ENCODE data around the gene DIP2C.

The DIP2C gene

DNA sequence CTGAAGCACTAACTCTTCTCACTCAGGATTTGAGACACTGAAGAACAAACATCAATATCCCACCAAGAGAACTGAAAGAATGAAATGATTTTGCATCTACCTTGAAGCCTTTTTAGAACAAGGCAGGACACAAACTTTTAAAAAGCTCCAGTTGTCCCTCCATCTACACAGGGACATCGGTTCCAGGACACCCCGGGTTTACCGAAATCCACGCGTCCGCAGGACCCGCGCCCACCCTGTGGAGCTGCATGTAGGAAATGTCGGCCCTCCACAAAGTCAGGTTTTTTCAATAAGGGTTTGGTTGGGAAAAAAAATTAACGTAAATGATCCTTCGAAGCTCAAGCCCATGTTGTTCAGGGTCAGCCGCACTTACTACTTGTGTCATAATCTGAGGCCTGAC lies 94.0 kb downstream of the DIP2C start:
- DNase-seq, result peak in 1 of 2 donors; percentile 25
- Histone ChIP-seq H3K27ac (peak overlapping the region in 1 of 2 donors; percentile 9), H3K4me1 (peaks cover 0 to 40% (median 26%) of the 10 kb centered on the region in 4 donors), H3K27me3 (no peaks in the 10 kb centered on the region), H3K36me3 (no peaks in the 10 kb centered on the region), H3K4me3 (no peak overlapping the region), H3K9me3 (no peaks in the 10 kb centered on the region)
- no peak for TF ChIP-seq CTCF (IDR thresholded peaks at IDR 0.05)
- intact Hi-C loops (cut with DNase I; ENCODE audit: low total_unique reads), result loop anchor here (10.0 kb wide), 1 partner anchor 89 kb away; the partner anchor contains the start of gene DIP2C

DNA sequence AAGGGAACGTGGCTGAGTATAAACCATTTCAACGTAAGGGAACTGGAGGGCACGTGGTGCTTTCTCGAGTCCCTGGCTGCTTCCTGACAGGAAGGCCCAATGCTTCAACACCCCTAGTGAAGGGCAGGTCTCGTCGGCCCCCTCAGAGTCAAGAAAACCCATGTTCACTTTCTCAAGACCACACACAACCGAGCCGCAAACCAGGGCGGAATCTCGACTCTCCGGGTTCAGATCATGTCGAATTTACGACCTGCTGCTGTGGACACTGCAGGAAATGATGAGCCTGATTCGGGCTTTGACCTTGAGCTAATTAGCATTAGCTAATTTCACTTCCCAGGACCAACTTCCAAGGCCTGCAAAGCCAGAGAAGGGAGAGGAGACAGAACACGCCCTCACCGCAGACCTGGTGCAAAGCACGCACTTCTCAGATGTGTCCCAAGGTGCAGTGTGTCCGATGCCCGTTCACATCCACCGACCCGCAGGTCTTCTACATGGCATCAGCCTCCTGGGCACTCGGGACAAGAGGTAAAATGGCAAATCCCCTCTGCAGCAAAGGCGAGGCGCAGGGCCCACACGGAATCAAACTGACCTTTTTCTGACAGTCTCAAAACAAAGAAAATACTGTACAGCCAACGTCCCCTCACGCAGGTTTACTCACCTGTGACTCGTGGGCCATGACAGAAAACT lies 94.7 kb downstream of the DIP2C start:
- no peaks in the 10 kb centered on the region for H3K9me3 ChIP-seq
- peak in 1 of 2 donors; percentile 63 for DNase-seq
- peaks cover 0 to 33% (median 19%) of the 10 kb centered on the region in 4 donors for H3K4me1 ChIP-seq
- peak overlapping the region in 1 of 2 donors; percentile 9 for H3K27ac ChIP-seq
- no peak overlapping the region for H3K4me3 ChIP-seq
- intact Hi-C loops (cut with DNase I; ENCODE audit: low total_unique reads), result loop anchor here (10.0 kb wide), 1 partner anchor 90 kb away; the partner anchor contains the start of gene DIP2C
- no peak for TF ChIP-seq CTCF (IDR thresholded peaks at IDR 0.05)
- no peaks in the 10 kb centered on the region for H3K36me3 ChIP-seq
- H3K27me3 ChIP-seq, result no peaks in the 10 kb centered on the region

DNA sequence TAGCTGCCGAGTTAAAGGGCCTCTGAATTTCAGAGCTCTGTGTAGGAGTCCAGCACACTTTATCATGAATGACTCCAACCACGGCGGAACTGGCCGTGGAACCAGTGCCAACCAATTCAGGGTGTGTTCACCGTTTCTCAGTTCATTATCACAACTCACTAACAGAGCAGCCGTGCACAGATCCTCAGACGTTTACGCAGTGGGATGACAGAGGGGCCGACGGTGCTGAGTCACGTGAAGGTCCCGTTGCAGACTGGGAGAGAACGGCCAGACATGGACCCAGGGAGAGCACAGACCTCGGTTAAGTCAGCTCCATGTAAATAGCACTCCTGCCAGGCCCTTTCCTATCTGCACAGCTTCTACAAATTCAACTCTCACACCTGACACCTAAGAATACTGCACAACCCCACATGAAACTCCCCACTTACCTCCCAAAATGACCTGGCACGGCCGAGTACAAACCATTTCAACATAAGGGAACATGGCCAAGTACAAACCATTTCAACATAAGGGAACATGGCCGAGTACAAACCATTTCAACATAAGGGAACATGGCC lies 95.5 kb downstream of the DIP2C start:
- Histone ChIP-seq H3K9me3 (no peaks in the 10 kb centered on the region), H3K36me3 (no peaks in the 10 kb centered on the region), H3K27ac (no peak overlapping the region), H3K4me1 (peaks cover 0 to 27% (median 14%) of the 10 kb centered on the region in 4 donors), H3K4me3 (no peak overlapping the region), H3K27me3 (no peaks in the 10 kb centered on the region)
- intact Hi-C loops (cut with DNase I; ENCODE audit: low total_unique reads), result loop anchor here (10.0 kb wide), 1 partner anchor 91 kb away; the partner anchor contains the start of gene DIP2C
- no peak for TF ChIP-seq CTCF (IDR thresholded peaks at IDR 0.05)
- DNase-seq, result peak in 1 of 2 donors; percentile 65

DNA sequence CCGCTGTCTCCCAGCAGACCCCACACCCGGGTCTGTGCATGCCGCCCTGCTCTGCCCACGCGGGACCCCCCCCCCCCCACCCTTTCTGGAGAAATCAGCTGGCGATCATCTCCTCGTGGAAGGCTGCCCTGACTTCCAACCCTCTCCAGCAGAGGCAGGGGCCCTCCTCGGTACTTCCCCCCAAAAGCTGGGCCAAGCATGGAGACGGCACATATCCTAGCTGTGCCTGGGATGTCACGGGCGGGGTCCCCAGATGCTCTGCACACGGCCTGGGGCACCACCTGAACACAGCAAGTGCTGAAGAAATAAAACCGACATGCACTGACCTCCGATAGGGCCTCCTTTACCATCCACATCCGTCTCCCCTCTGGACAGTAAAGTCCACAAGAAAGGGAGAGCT lies 96.0 kb downstream of the DIP2C start:
- Histone ChIP-seq H3K36me3 (no peaks in the 10 kb centered on the region), H3K27me3 (no peaks in the 10 kb centered on the region), H3K9me3 (no peaks in the 10 kb centered on the region), H3K27ac (no peak overlapping the region), H3K4me1 (peaks cover 0 to 27% (median 10%) of the 10 kb centered on the region in 4 donors), H3K4me3 (no peak overlapping the region)
- TF ChIP-seq CTCF (IDR thresholded peaks at IDR 0.05), result no peak
- peak; percentile 2 to 55 for DNase-seq
- intact Hi-C loops (cut with DNase I; ENCODE audit: low total_unique reads), result loop anchor here (10.0 kb wide), 1 partner anchor 91 kb away; the partner anchor contains the start of gene DIP2C

DNA sequence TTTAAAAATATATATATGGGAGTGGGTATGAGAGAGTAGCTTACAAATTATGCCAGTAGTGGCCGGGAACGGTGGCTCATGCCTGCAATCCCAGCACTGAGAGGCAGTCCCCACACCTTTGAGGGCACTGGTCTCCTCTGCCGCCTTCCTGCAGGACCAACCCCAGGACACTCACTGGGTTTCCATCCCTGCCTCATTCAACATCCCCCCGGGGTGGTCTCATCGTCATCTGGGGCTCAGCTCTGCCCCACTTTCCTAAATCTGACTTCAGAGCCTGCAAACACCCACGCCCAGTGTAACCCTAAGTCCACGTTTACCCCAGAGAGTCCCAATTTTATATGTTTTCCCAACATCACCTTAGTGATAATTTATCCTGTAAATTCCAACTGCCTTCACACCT lies 96.5 kb downstream of the DIP2C start:
- peak; percentile 7 to 53 for DNase-seq
- H3K4me1 ChIP-seq, result peaks cover 0 to 27% (median 7%) of the 10 kb centered on the region in 4 donors
- no peak overlapping the region for H3K27ac ChIP-seq
- no peaks in the 10 kb centered on the region for H3K9me3 ChIP-seq
- H3K4me3 ChIP-seq, result no peak overlapping the region
- no peaks in the 10 kb centered on the region for H3K36me3 ChIP-seq
- intact Hi-C loops (cut with DNase I; ENCODE audit: low total_unique reads), result loop anchor here (10.0 kb wide), 1 partner anchor 92 kb away; the partner anchor contains the start of gene DIP2C
- H3K27me3 ChIP-seq, result no peaks in the 10 kb centered on the region
- TF ChIP-seq CTCF (IDR thresholded peaks at IDR 0.05), result no peak
